CD8-positive, alpha-beta memory T cell (primary cell): ENCODE results near the gene MSI2. TPM values are rescaled to one million over a fixed set of nuclear protein-coding genes. Genes with fewer than 3 reads are reported as not detected.

ENCODE experiments used
- CTCF ChIA-PET: fragments of 350-600 bp; sonication (Branson Sonifier 250); formaldehyde crosslinking; loops from one replicate; lab custom pipeline; 2021; ENCODE audit warnings: antibody characterized with exemption; lab: Charles Lee
- POLR2A ChIA-PET: fragments of 350-600 bp; sonication (Branson Sonifier 250); formaldehyde crosslinking; loops from one replicate; lab custom pipeline; 2021; ENCODE audit warnings: antibody characterized with exemption; lab: Charles Lee
- DNase-seq, 5 donors: peaks; one replicate each; pipeline versions ENCODE4 v3.0.0 to v3.0.0-alpha.2; 2020 to 2022; ENCODE audit warnings: mixed read lengths in 1 of 5
- H3K27ac ChIP-seq: one replicate; pipeline ENCODE4 v1.7.0; 2013; ENCODE audit warnings: low read depth, mild to moderate bottlenecking, low read length, moderate library complexity
- H3K27me3 ChIP-seq: 2 replicates; pipeline ENCODE4 v1.7.0; 2013; ENCODE audit warnings: low read length, mild to moderate bottlenecking; ENCODE audit not compliant: insufficient read depth, poor library complexity, severe bottlenecking
- H3K36me3 ChIP-seq: 2 replicates; pipeline ENCODE4 v1.7.0; 2013; ENCODE audit warnings: mild to moderate bottlenecking, low read length, moderate library complexity; ENCODE audit not compliant: insufficient read depth
- H3K4me1 ChIP-seq: 2 replicates; pipeline ENCODE4 v1.7.0; 2013; ENCODE audit warnings: mild to moderate bottlenecking, low read length, moderate library complexity; ENCODE audit not compliant: insufficient read depth
- H3K4me3 ChIP-seq: 2 replicates; pipeline ENCODE4 v1.7.0; 2013; ENCODE audit warnings: mild to moderate bottlenecking, low read length
- H3K9me3 ChIP-seq: 2 replicates; pipeline ENCODE4 v1.7.0; 2013; ENCODE audit warnings: mild to moderate bottlenecking, low read length
- H3K27ac Mint-ChIP-seq, 8 donors: one replicate each; pipeline ENCODE4 v1.8.0; 2020 to 2021; ENCODE audit warnings: mixed read lengths in 8 of 8, mild to moderate bottlenecking in 6 of 8, inconsistent platforms in 3 of 8, moderate library complexity in 3 of 8
- H3K27me3 Mint-ChIP-seq, 2 donors: one replicate each; pipeline ENCODE4 v1.8.0; 2020 to 2021; ENCODE audit warnings: mixed read lengths in 2 of 2, mild to moderate bottlenecking in 1 of 2, moderate library complexity in 1 of 2
- H3K36me3 Mint-ChIP-seq, 3 donors: one replicate each; pipeline ENCODE4 v1.8.0; 2020 to 2021; ENCODE audit warnings: mixed read lengths in 3 of 3, inconsistent platforms in 1 of 3, mild to moderate bottlenecking in 1 of 3
- H3K4me1 Mint-ChIP-seq, 3 donors: one replicate each; pipeline ENCODE4 v1.8.0; 2020 to 2021; ENCODE audit warnings: mixed read lengths in 3 of 3, inconsistent platforms in 1 of 3, mild to moderate bottlenecking in 1 of 3
- H3K4me3 Mint-ChIP-seq, 7 donors: one replicate each; pipeline ENCODE4 v1.8.0; 2020 to 2021; ENCODE audit warnings: mixed read lengths in 7 of 7, mild to moderate bottlenecking in 6 of 7, moderate library complexity in 4 of 7, inconsistent platforms in 2 of 7
- H3K9me3 Mint-ChIP-seq, 5 donors: one replicate each; pipeline ENCODE4 v1.8.0; 2020 to 2022; ENCODE audit warnings: mixed read lengths in 5 of 5, mild to moderate bottlenecking in 3 of 5, moderate library complexity in 2 of 5, inconsistent platforms in 1 of 5
- polyA plus RNA-seq: library from polyadenylated mRNA; unstranded; fragments of 300-500 nt; fragmentation: Illumina TruSeq; gene quantifications from one replicate; pipeline ENCODE4 v1.2.3, GENCODE V29; 2021
- total RNA-seq, 2 experiments: library from RNA; stranded (reverse); gene quantifications; one replicate each; pipeline ENCODE4 v1.2.3, GENCODE V29; 2021

The MSI2 gene
- total and polyA plus RNA-seq, 3 experiments from 2014 or later = 2.3 to 58.0 (median 57.1) TPM

GRCh38 chr17:57675427-57676387 lies 419.4 kb downstream of the MSI2 start:
- Mint-ChIP-seq H3K27ac (peak overlapping the region in 3 of 8 donors; percentile 35 to 77 (median 66)), H3K4me3 (no peak overlapping the region), H3K4me1 (peaks cover 30 to 42% (median 33%) of the 10 kb centered on the region in 3 donors), H3K9me3 (no peaks in the 10 kb centered on the region), H3K36me3 (peaks cover 0 to 36% (median 21%) of the 10 kb centered on the region in 3 donors), H3K27me3 (peaks cover 0 to 4% of the 10 kb centered on the region in 2 donors)
- no peak for DNase-seq
- Histone ChIP-seq H3K36me3 (peaks cover 5% of the 10 kb centered on the region), H3K9me3 (no peaks in the 10 kb centered on the region), H3K27ac (no peak overlapping the region), H3K4me1 (peaks cover 25% of the 10 kb centered on the region), H3K4me3 (no peak overlapping the region), H3K27me3 (no peaks in the 10 kb centered on the region)
- ChIA-PET CTCF (interaction anchor here (1.0 kb wide), 1 partner anchor 17 kb away, joined by 3 read pairs; no protein-coding TSS in a partner anchor), POLR2A (no interaction called here)

DNA sequence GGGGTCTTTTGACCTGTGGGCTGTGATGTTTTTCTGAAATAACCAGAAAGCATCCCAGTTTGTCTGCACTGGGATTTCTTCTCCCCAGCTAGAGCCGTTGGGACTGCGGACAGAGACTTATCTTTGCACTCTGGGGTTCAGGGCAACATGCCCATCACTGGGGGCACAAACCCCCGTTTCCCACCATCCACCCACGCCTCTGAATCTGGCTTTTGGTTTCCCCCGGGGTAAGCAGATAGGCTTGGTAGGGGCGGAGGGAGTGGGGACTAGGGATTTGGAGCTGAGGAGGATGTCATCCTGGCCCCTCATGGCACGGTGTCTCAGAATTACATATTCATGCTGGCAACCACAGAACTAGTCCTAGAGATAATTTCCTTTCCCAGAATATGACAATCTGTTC lies 420.2 kb downstream of the MSI2 start:
- ChIA-PET CTCF (no interaction called here), POLR2A (no interaction called here)
- H3K27me3 ChIP-seq = no peaks in the 10 kb centered on the region
- H3K36me3 ChIP-seq = peaks cover 5% of the 10 kb centered on the region
- peaks cover 0 to 4% of the 10 kb centered on the region in 2 donors for H3K27me3 Mint-ChIP-seq
- H3K4me3 ChIP-seq = no peak overlapping the region
- H3K4me1 ChIP-seq = peaks cover 17% of the 10 kb centered on the region
- H3K9me3 ChIP-seq = no peaks in the 10 kb centered on the region
- peak overlapping the region in 1 of 7 donors; percentile 32 for H3K4me3 Mint-ChIP-seq
- no peak overlapping the region for H3K27ac ChIP-seq
- H3K4me1 Mint-ChIP-seq = peaks cover 21 to 34% (median 26%) of the 10 kb centered on the region in 3 donors
- DNase-seq = no peak
- no peaks in the 10 kb centered on the region for H3K9me3 Mint-ChIP-seq
- H3K27ac Mint-ChIP-seq = peak overlapping the region in 1 of 8 donors; percentile 67
- H3K36me3 Mint-ChIP-seq = peaks cover 0 to 36% (median 21%) of the 10 kb centered on the region in 3 donors

DNA sequence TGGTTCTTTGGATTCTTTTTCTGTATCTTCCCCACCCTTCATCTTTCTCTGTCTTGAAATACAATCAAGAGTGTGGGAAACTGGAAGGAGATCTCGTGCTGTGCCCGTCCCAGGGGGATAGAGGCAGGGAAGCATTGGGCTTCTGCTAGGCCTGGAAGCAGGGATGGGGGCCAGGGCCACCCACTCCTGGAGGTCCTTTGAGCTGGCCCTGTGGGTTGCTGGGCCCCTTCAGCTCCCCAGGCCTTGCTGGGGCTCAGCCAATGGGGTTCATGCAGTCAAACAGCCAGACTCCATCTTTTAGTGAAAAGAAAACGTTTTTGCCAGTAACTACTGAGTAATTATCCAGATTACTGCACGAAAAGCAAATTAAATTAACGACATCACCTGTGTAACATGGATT lies 421.0 kb downstream of the MSI2 start:
- no peak overlapping the region for H3K4me3 Mint-ChIP-seq

DNA sequence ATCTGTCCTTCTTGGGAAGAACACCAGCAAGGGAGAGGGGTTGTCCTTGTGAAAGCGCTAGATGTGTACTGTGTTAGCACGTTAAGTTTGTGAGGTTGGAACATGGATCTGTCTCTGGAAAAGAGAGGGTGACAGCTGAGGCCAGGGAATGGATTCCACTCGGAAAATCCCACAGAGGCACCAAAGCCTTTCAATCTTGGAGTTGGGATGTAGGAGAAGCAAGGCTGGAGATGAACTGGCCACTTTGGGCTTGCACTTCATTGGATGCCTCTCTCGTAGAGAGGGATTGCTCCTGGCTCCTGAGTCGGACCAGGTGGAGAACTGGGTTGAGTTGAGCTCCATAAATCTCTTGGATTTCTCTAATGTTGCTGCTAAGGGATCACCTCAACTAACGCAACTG lies 421.5 kb downstream of the MSI2 start:
- ChIA-PET POLR2A (no interaction called here), CTCF (no interaction called here)
- Mint-ChIP-seq H3K4me3 (no peak overlapping the region), H3K36me3 (peaks cover 0 to 41% (median 23%) of the 10 kb centered on the region in 3 donors), H3K27me3 (peaks cover 0 to 3% of the 10 kb centered on the region in 2 donors), H3K4me1 (peaks cover 8 to 21% (median 13%) of the 10 kb centered on the region in 3 donors), H3K27ac (peak overlapping the region in 3 of 8 donors; percentile 17 to 57 (median 26)), H3K9me3 (no peaks in the 10 kb centered on the region)
- no peak for DNase-seq
- no peaks in the 10 kb centered on the region for H3K27me3 ChIP-seq
- H3K36me3 ChIP-seq = peaks cover 5% of the 10 kb centered on the region
- H3K27ac ChIP-seq = no peak overlapping the region
- H3K4me1 ChIP-seq = peaks cover 4% of the 10 kb centered on the region
- no peak overlapping the region for H3K4me3 ChIP-seq
- no peaks in the 10 kb centered on the region for H3K9me3 ChIP-seq

More for the DNA sequence above, 421.0 kb downstream of the MSI2 start:
- H3K27me3 ChIP-seq = no peaks in the 10 kb centered on the region
- H3K4me3 ChIP-seq = no peak overlapping the region
- H3K27ac Mint-ChIP-seq = peak overlapping the region in 2 of 8 donors; percentile 21 to 79
- ChIA-PET CTCF (no interaction called here), POLR2A (no interaction called here)
- H3K9me3 Mint-ChIP-seq = no peaks in the 10 kb centered on the region
- peaks cover 0 to 36% (median 23%) of the 10 kb centered on the region in 3 donors for H3K36me3 Mint-ChIP-seq
- peaks cover 0 to 4% of the 10 kb centered on the region in 2 donors for H3K27me3 Mint-ChIP-seq
- peaks cover 14 to 26% (median 18%) of the 10 kb centered on the region in 3 donors for H3K4me1 Mint-ChIP-seq
- H3K4me1 ChIP-seq = peaks cover 9% of the 10 kb centered on the region
- peaks cover 5% of the 10 kb centered on the region for H3K36me3 ChIP-seq
- H3K9me3 ChIP-seq = no peaks in the 10 kb centered on the region
- no peak for DNase-seq
- no peak overlapping the region for H3K27ac ChIP-seq

DNA sequence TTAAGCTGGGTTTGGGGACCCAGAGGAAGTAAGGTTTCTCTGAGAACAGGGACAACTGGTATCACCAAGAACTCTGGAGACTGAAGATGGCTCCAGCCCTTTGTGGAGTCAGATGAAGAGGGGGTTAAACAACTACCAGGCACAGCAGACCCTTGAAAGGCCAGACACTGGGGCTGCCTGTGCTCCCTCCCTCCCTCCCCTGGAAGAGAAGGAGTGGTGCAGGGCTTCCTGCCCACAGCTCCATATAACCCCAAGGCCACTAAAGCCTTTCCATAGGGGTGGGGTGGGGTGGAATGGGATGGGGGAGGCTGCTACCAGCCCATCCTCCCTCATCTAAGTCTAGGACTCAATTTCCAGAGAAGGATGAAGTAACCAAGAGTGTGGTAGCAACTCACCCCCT lies 422.1 kb downstream of the MSI2 start:
- DNase-seq = no peak
- Mint-ChIP-seq H3K4me1 (peaks cover 4 to 17% (median 8%) of the 10 kb centered on the region in 3 donors), H3K27me3 (peaks cover 0 to 3% of the 10 kb centered on the region in 2 donors), H3K4me3 (no peak overlapping the region), H3K36me3 (peaks cover 0 to 46% (median 25%) of the 10 kb centered on the region in 3 donors), H3K9me3 (no peaks in the 10 kb centered on the region), H3K27ac (peak overlapping the region in 1 of 8 donors; percentile 63)
- no peak overlapping the region for H3K27ac ChIP-seq
- no peak overlapping the region for H3K4me3 ChIP-seq
- ChIA-PET POLR2A (no interaction called here), CTCF (no interaction called here)
- no peaks in the 10 kb centered on the region for H3K9me3 ChIP-seq
- H3K27me3 ChIP-seq = no peaks in the 10 kb centered on the region
- no peaks in the 10 kb centered on the region for H3K4me1 ChIP-seq
- H3K36me3 ChIP-seq = peaks cover 5% of the 10 kb centered on the region

GRCh38 chr17:57679356-57679755 lies 423.0 kb downstream of the MSI2 start:
- H3K27ac ChIP-seq = no peak overlapping the region
- DNase-seq = no peak
- peak overlapping the region in 5 of 8 donors; percentile 51 to 73 (median 66) for H3K27ac Mint-ChIP-seq
- H3K9me3 ChIP-seq = no peaks in the 10 kb centered on the region
- H3K9me3 Mint-ChIP-seq = no peaks in the 10 kb centered on the region
- no peak overlapping the region for H3K4me3 Mint-ChIP-seq
- no peaks in the 10 kb centered on the region for H3K27me3 ChIP-seq
- H3K27me3 Mint-ChIP-seq = peaks cover 0 to 3% of the 10 kb centered on the region in 2 donors
- peaks cover 0 to 51% (median 26%) of the 10 kb centered on the region in 3 donors for H3K36me3 Mint-ChIP-seq
- ChIA-PET POLR2A (no interaction called here), CTCF (interaction anchor here (1.2 kb wide), 1 partner anchor 81 kb away, joined by 3 read pairs; no protein-coding TSS in a partner anchor)
- H3K4me3 ChIP-seq = no peak overlapping the region
- peaks cover 5% of the 10 kb centered on the region for H3K36me3 ChIP-seq
- H3K4me1 ChIP-seq = no peaks in the 10 kb centered on the region
- peaks cover 2 to 14% (median 7%) of the 10 kb centered on the region in 3 donors for H3K4me1 Mint-ChIP-seq

DNA sequence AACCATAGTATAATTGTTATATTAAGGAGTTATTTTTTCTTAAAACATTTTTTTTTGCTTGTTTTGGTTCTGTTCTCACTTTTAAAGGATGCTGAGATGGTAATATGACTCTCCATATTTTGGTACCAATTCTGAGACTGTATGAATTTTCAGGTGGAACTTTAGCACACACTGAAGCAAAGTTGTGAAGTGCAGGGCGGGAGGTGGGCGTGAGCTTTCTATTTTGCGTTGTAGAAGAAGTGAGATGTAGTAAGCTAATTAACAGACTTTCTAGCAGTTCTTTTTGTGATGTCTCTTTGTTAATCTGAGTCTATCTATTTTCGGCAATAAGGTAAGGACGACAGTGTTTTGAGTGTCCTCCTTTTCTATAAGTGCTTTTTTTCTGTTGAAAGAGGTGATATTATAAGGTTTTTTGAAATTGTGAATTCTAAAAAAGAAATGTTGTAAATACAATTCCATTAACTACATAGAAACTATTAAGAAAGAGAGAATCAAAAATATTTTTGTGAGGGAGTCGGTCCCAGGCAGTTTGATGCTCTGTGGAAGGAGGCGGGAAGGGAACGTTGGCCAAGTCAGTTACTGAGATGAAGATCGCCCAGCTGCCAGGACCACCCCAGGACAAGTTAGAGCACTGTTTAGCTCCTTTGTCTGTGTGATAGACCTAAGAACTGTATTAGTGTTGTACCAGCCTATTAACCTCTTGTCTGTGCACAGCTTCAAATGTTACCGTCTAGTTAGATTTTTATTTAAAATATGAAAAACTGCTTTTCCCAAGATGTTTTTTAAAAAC lies 423.8 kb downstream of the MSI2 start:
- Histone ChIP-seq H3K27me3 (no peaks in the 10 kb centered on the region), H3K4me3 (no peak overlapping the region), H3K4me1 (no peaks in the 10 kb centered on the region), H3K27ac (no peak overlapping the region), H3K36me3 (peaks cover 5% of the 10 kb centered on the region), H3K9me3 (no peaks in the 10 kb centered on the region)
- H3K27me3 Mint-ChIP-seq = peaks cover 0 to 3% of the 10 kb centered on the region in 2 donors
- peak overlapping the region in 4 of 8 donors; percentile 4 to 73 (median 46) for H3K27ac Mint-ChIP-seq
- CTCF ChIA-PET = interaction anchor here (1.2 to 1.4 kb wide), 2 partner anchors 9 to 82 kb away, joined by 3 to 8 read pairs; no protein-coding TSS in a partner anchor
- POLR2A ChIA-PET = no interaction called here
- DNase-seq = no peak
- no peak overlapping the region for H3K4me3 Mint-ChIP-seq
- H3K36me3 Mint-ChIP-seq = peaks cover 0 to 50% (median 29%) of the 10 kb centered on the region in 3 donors
- H3K9me3 Mint-ChIP-seq = no peaks in the 10 kb centered on the region
- peaks cover 0 to 11% (median 5%) of the 10 kb centered on the region in 3 donors for H3K4me1 Mint-ChIP-seq
